ENCODE measurements around the gene ENPP5.

- TF ChIP-seq CTCF (conservative IDR thresholded peaks at IDR 0.05 in 1 of 2, IDR thresholded peaks at IDR 0.05 in 1 of 2; ENCODE audit: low read depth in 1 of 2, low read length in 2 of 2) (no peak), EZH2 (IDR thresholded peaks at IDR 0.05; ENCODE audit: low read length, missing control alignments) (no peak)
Measured at GRCh38 chr6:46134216-46134615, 36.6 kb downstream of the ENPP5 start.

All from fibroblast of lung (primary cell).